ENCODE measurements around the gene SLC7A10. TPM values are rescaled to one million over a fixed set of nuclear protein-coding genes. Genes with fewer than 3 reads are reported as not detected.

Gene SLC7A10
- polyA plus RNA-seq, 1 donor (not counting 4 experiments of a cell fraction or from before 2014, with no cell fraction given), result not detected

GRCh38 chr19:33259539-33259938, 33.9 kb upstream of the SLC7A10 start:
- dilution Hi-C loops (cut with MboI; ENCODE audit: extremely low pct_ligation_motif_present, low sequenced_read_pairs), result no loop called here

GRCh38 chr19:33257828-33258227, 32.2 kb upstream of the SLC7A10 start:
- no peak for DNase-seq (ENCODE audit: low read depth, low spot score)

More at GRCh38 chr19:33259539-33259938, 33.9 kb upstream of the SLC7A10 start:
- H3K9ac ChIP-seq (ENCODE audit: control insufficient read depth, extremely low read depth, insufficient read depth, low read length), result no peak overlapping the region
- no peak overlapping the region for H3K4me3 ChIP-seq (ENCODE audit: control insufficient read depth in 2 of 3, extremely low read depth in 1 of 3, insufficient read depth in 2 of 3, low read depth in 1 of 3, low read length in 3 of 3)
- no peaks in the 10 kb centered on the region for H3K79me2 ChIP-seq (ENCODE audit: control insufficient read depth, insufficient read depth, low read length)
- TF ChIP-seq EZH2 (IDR thresholded peaks at IDR 0.05; ENCODE audit: low read length), result no peak
- no peak for TF ChIP-seq CTCF (optimal IDR thresholded peaks at IDR 0.05 in 1 of 3, IDR thresholded peaks at IDR 0.05 in 1 of 3, conservative IDR thresholded peaks at IDR 0.05 in 1 of 3; ENCODE audit: extremely low read depth in 1 of 3, insufficient read depth in 2 of 3, low read length in 3 of 3)
- H3K4me1 ChIP-seq (ENCODE audit: control insufficient read depth, extremely low read depth, insufficient read depth, low read length), result no peaks in the 10 kb centered on the region
- peaks cover 2% of the 10 kb centered on the region for H3K9me3 ChIP-seq (ENCODE audit: control insufficient read depth, low read depth, low read length)
- H2AFZ ChIP-seq (ENCODE audit: control insufficient read depth, low read length), result no peak overlapping the region
- H4K20me1 ChIP-seq (ENCODE audit: control insufficient read depth, extremely low read depth, insufficient read depth, low read length), result no peaks in the 10 kb centered on the region
- H3K9me1 ChIP-seq (ENCODE audit: control insufficient read depth, extremely low read depth, insufficient read depth, low read length), result no peaks in the 10 kb centered on the region
- no peak for FAIRE-seq
- no peaks in the 10 kb centered on the region for H3K27me3 ChIP-seq (ENCODE audit: control insufficient read depth, extremely low read depth, insufficient read depth, low read length)
- H3K27ac ChIP-seq (ENCODE audit: control insufficient read depth, insufficient read depth, low read length), result no peak overlapping the region
- H3K36me3 ChIP-seq (ENCODE audit: control insufficient read depth in 2 of 2, extremely low read depth in 1 of 2, insufficient read depth in 2 of 2, low read length in 2 of 2), result no peaks in the 10 kb centered on the region
- no peak overlapping the region for H3K4me2 ChIP-seq (ENCODE audit: control insufficient read depth, extremely low read depth, insufficient read depth, low read depth, low read length)
- no peak for DNase-seq (ENCODE audit: low read depth, low spot score)

More at GRCh38 chr19:33257828-33258227, 32.2 kb upstream of the SLC7A10 start:
- Histone ChIP-seq H4K20me1 (ENCODE audit: control insufficient read depth, extremely low read depth, insufficient read depth, low read length) (no peaks in the 10 kb centered on the region), H3K27me3 (ENCODE audit: control insufficient read depth, extremely low read depth, insufficient read depth, low read length) (no peaks in the 10 kb centered on the region), H3K9ac (ENCODE audit: control insufficient read depth, extremely low read depth, insufficient read depth, low read length) (no peak overlapping the region), H2AFZ (ENCODE audit: control insufficient read depth, low read length) (no peak overlapping the region), H3K4me1 (ENCODE audit: control insufficient read depth, extremely low read depth, insufficient read depth, low read length) (no peaks in the 10 kb centered on the region), H3K36me3 (ENCODE audit: control insufficient read depth in 2 of 2, extremely low read depth in 1 of 2, insufficient read depth in 2 of 2, low read length in 2 of 2) (no peaks in the 10 kb centered on the region), H3K4me2 (ENCODE audit: control insufficient read depth, extremely low read depth, insufficient read depth, low read depth, low read length) (no peak overlapping the region), H3K27ac (ENCODE audit: control insufficient read depth, insufficient read depth, low read length) (no peak overlapping the region), H3K9me1 (ENCODE audit: control insufficient read depth, extremely low read depth, insufficient read depth, low read length) (no peaks in the 10 kb centered on the region), H3K9me3 (ENCODE audit: control insufficient read depth, low read depth, low read length) (peaks cover 2% of the 10 kb centered on the region), H3K79me2 (ENCODE audit: control insufficient read depth, insufficient read depth, low read length) (no peaks in the 10 kb centered on the region), H3K4me3 (ENCODE audit: control insufficient read depth in 2 of 3, extremely low read depth in 1 of 3, insufficient read depth in 2 of 3, low read depth in 1 of 3, low read length in 3 of 3) (no peak overlapping the region)
- dilution Hi-C loops (cut with MboI; ENCODE audit: extremely low pct_ligation_motif_present, low sequenced_read_pairs), result no loop called here
- no peak for FAIRE-seq
- TF ChIP-seq EZH2 (IDR thresholded peaks at IDR 0.05; ENCODE audit: low read length) (no peak), CTCF (optimal IDR thresholded peaks at IDR 0.05 in 1 of 3, IDR thresholded peaks at IDR 0.05 in 1 of 3, conservative IDR thresholded peaks at IDR 0.05 in 1 of 3; ENCODE audit: extremely low read depth in 1 of 3, insufficient read depth in 2 of 3, low read length in 3 of 3) (no peak)

All from keratinocyte (primary cell).